Measurements from ENCODE around the gene PNMA8B. TPM values are rescaled to one million over a fixed set of nuclear protein-coding genes. Genes with fewer than 3 reads are reported as not detected.
"Not testable (repeated sequence)": the region's sequence is repeated elsewhere in the genome, so short reads cannot be mapped to it uniquely, and the experiment has no call there.

PNMA8B gene
- total RNA-seq, 1 donor from 2014 or later, result 2.1 TPM

GRCh38 chr19:46503848-46504453 lies 8.3 kb upstream of the PNMA8B start:
- H3K27me3 ChIP-seq (ENCODE audit: control insufficient read depth, insufficient read depth, low read length), result no peaks in the 10 kb centered on the region
- no peaks in the 10 kb centered on the region for H3K36me3 ChIP-seq (ENCODE audit: control insufficient read depth, insufficient read depth, low read length)
- no peak for TF ChIP-seq CTCF (IDR thresholded peaks at IDR 0.05; ENCODE audit: insufficient read depth, low read length, poor library complexity, severe bottlenecking)
- H3K4me3 ChIP-seq (ENCODE audit: low read depth, low read length), result no peak overlapping the region
- DNase-seq (ENCODE audit: low read depth), result no peak

GRCh38 chr19:46502891-46503290 lies 7.2 kb upstream of the PNMA8B start:
- no peak for DNase-seq (ENCODE audit: low read depth)
- Histone ChIP-seq H3K27me3 (ENCODE audit: control insufficient read depth, insufficient read depth, low read length) (no peaks in the 10 kb centered on the region), H3K36me3 (ENCODE audit: control insufficient read depth, insufficient read depth, low read length) (no peaks in the 10 kb centered on the region), H3K4me3 (ENCODE audit: low read depth, low read length) (no peak overlapping the region)
- TF ChIP-seq CTCF (IDR thresholded peaks at IDR 0.05; ENCODE audit: insufficient read depth, low read length, poor library complexity, severe bottlenecking), result no peak

- no peak for DNase-seq (ENCODE audit: low read depth)
- Histone ChIP-seq H3K4me3 (ENCODE audit: low read depth, low read length) (no peak overlapping the region), H3K36me3 (ENCODE audit: control insufficient read depth, insufficient read depth, low read length) (no peaks in the 10 kb centered on the region), H3K27me3 (ENCODE audit: control insufficient read depth, insufficient read depth, low read length) (peaks cover 5% of the 10 kb centered on the region)
- TF ChIP-seq CTCF (IDR thresholded peaks at IDR 0.05; ENCODE audit: insufficient read depth, low read length, poor library complexity, severe bottlenecking), result no peak
These were observed 4.0 kb upstream of the PNMA8B start for GRCh38 chr19:46499692-46500091.

- no peak for DNase-seq (ENCODE audit: low read depth)
- TF ChIP-seq CTCF (IDR thresholded peaks at IDR 0.05; ENCODE audit: insufficient read depth, low read length, poor library complexity, severe bottlenecking), result no peak
- Histone ChIP-seq H3K27me3 (ENCODE audit: control insufficient read depth, insufficient read depth, low read length) (peaks cover 19% of the 10 kb centered on the region), H3K4me3 (ENCODE audit: low read depth, low read length) (no peak overlapping the region), H3K36me3 (ENCODE audit: control insufficient read depth, insufficient read depth, low read length) (no peaks in the 10 kb centered on the region)
These were observed 2.1 kb upstream of the PNMA8B start for GRCh38 chr19:46497773-46498172.

GRCh38 chr19:46496886-46497285 lies 1.2 kb upstream of the PNMA8B start:
- H3K27me3 ChIP-seq (ENCODE audit: control insufficient read depth, insufficient read depth, low read length), result peaks cover 23% of the 10 kb centered on the region
- not testable (repeated sequence) for H3K4me3 ChIP-seq (ENCODE audit: low read depth, low read length); H3K36me3 ChIP-seq (ENCODE audit: control insufficient read depth, insufficient read depth, low read length); DNase-seq (ENCODE audit: low read depth)

GRCh38 chr19:46496304-46496703 lies 637 bp upstream of the PNMA8B start:
- TF ChIP-seq CTCF (IDR thresholded peaks at IDR 0.05; ENCODE audit: insufficient read depth, low read length, poor library complexity, severe bottlenecking), result no peak
- Histone ChIP-seq H3K36me3 (ENCODE audit: control insufficient read depth, insufficient read depth, low read length) (no peaks in the 10 kb centered on the region), H3K27me3 (ENCODE audit: control insufficient read depth, insufficient read depth, low read length) (peaks cover 23% of the 10 kb centered on the region), H3K4me3 (ENCODE audit: low read depth, low read length) (no peak overlapping the region)
- no peak for DNase-seq (ENCODE audit: low read depth)

Measured in kidney epithelial cell (primary cell).